Activated T-cell treated with anti-CD3 and anti-CD28 coated beads, Interleukin-2, amount 50 U/mL, for 72 hours (primary cell): ENCODE data around the gene LBR. TPM values are rescaled to one million over a fixed set of nuclear protein-coding genes. Genes with fewer than 3 reads are reported as not detected.
A peak's percentile ranks its signal among the peaks of the same experiment; 100 is the strongest.

ENCODE experiments used
- ATAC-seq, 2 donors: fragments of 150-1000 bp; cut with Tn5 transposase; replicated peaks in 1 of 2; 2 replicates each; pipeline ENCODE4 v1.10.0; 2021; ENCODE audit warnings: moderate library complexity in 2 of 2, mild to moderate bottlenecking in 1 of 2
- DNase-seq, 2 donors: peaks; one replicate each; pipeline ENCODE4 v3.0.0; 2021 to 2022; ENCODE audit warnings: mixed read lengths in 1 of 2
- H3K27ac Mint-ChIP-seq: one replicate; pipeline ENCODE4 v1.8.0; 2022; ENCODE audit warnings: mild to moderate bottlenecking, moderate library complexity, mixed read lengths
- H3K27me3 Mint-ChIP-seq: one replicate; pipeline ENCODE4 v1.8.0; 2022; ENCODE audit warnings: low read depth, mixed read lengths
- H3K36me3 Mint-ChIP-seq, 2 donors: one replicate each; pipeline ENCODE4 v1.8.0; 2022; ENCODE audit warnings: mixed read lengths in 2 of 2, mild to moderate bottlenecking in 1 of 2; ENCODE audit not compliant: insufficient read depth in 2 of 2
- H3K4me1 Mint-ChIP-seq: one replicate; pipeline ENCODE4 v1.8.0; 2022; ENCODE audit warnings: low read depth, mixed read lengths
- H3K4me3 Mint-ChIP-seq, 2 donors: one replicate each; pipeline ENCODE4 v1.8.0; 2022; ENCODE audit warnings: mild to moderate bottlenecking in 2 of 2, mixed read lengths in 2 of 2, moderate library complexity in 2 of 2
- H3K9me3 Mint-ChIP-seq, 2 donors: one replicate each; pipeline ENCODE4 v1.8.0; 2022; ENCODE audit warnings: mixed read lengths in 2 of 2
- total RNA-seq, 2 donors: library from RNA; stranded (reverse); gene quantifications; one replicate each; pipeline ENCODE4 v1.2.3, GENCODE V29; 2022

LBR gene
- total RNA-seq, 2 donors from 2014 or later, result 152 to 163 TPM

GRCh38 chr1:225430301-225430700 is 2.5 kb upstream of the LBR start:
- Mint-ChIP-seq H3K4me3 (peak overlapping the region in 1 of 2 donors; percentile 67), H3K4me1 (peaks cover 24% of the 10 kb centered on the region)
- DNase-seq, result no peak

GRCh38 chr1:225428881-225429455 is 1.1 kb upstream of the LBR start:
- H3K9me3 Mint-ChIP-seq, result no peaks in the 10 kb centered on the region
- peak overlapping the region; percentile 94 for H3K27ac Mint-ChIP-seq
- H3K4me3 Mint-ChIP-seq, result peak overlapping the region; percentile 89 to 95
- peaks cover 1 to 4% of the 10 kb centered on the region in 2 donors for H3K36me3 Mint-ChIP-seq
- peaks cover 37% of the 10 kb centered on the region for H3K4me1 Mint-ChIP-seq
- no peak for DNase-seq
- ATAC-seq, result no peak
- H3K27me3 Mint-ChIP-seq, result no peaks in the 10 kb centered on the region

More at GRCh38 chr1:225430301-225430700, 2.5 kb upstream of the LBR start:
- ATAC-seq, result no peak
- no peak overlapping the region for H3K27ac Mint-ChIP-seq
- no peaks in the 10 kb centered on the region for H3K9me3 Mint-ChIP-seq
- peaks cover 1 to 4% of the 10 kb centered on the region in 2 donors for H3K36me3 Mint-ChIP-seq
- H3K27me3 Mint-ChIP-seq, result no peaks in the 10 kb centered on the region

- Mint-ChIP-seq H3K4me3 (peak overlapping the region; percentile 89 to 95), H3K4me1 (peaks cover 44% of the 10 kb centered on the region), H3K9me3 (no peaks in the 10 kb centered on the region), H3K27ac (peak overlapping the region; percentile 94), H3K36me3 (peaks cover 1 to 4% of the 10 kb centered on the region in 2 donors), H3K27me3 (no peaks in the 10 kb centered on the region)
- DNase-seq (peak; percentile 92 to 96), ATAC-seq (peak; percentile 95)
These were observed 436 bp upstream of the LBR start for GRCh38 chr1:225428068-225428880.

GRCh38 chr1:225426395-225427234 is 1.2 kb downstream of the LBR start:
- H3K27me3 Mint-ChIP-seq, result no peaks in the 10 kb centered on the region
- peak; percentile 29 to 33 for DNase-seq
- H3K4me3 Mint-ChIP-seq, result peak overlapping the region; percentile 88 to 95
- ATAC-seq, result peak in 1 of 2 donors; percentile 6
- H3K36me3 Mint-ChIP-seq, result peaks cover 1 to 8% of the 10 kb centered on the region in 2 donors
- no peaks in the 10 kb centered on the region for H3K9me3 Mint-ChIP-seq
- H3K27ac Mint-ChIP-seq, result peak overlapping the region; percentile 79
- peaks cover 61% of the 10 kb centered on the region for H3K4me1 Mint-ChIP-seq

- peaks cover 60% of the 10 kb centered on the region for H3K4me1 Mint-ChIP-seq
- DNase-seq (no peak), ATAC-seq (no peak)
- peak overlapping the region; percentile 81 for H3K27ac Mint-ChIP-seq
- H3K36me3 Mint-ChIP-seq, result peaks cover 1 to 14% of the 10 kb centered on the region in 2 donors
- peak overlapping the region; percentile 88 to 95 for H3K4me3 Mint-ChIP-seq
- H3K27me3 Mint-ChIP-seq, result no peaks in the 10 kb centered on the region
- no peaks in the 10 kb centered on the region for H3K9me3 Mint-ChIP-seq
These were observed 2.5 kb downstream of the LBR start for GRCh38 chr1:225425201-225425786.

GRCh38 chr1:225424562-225425200 is 3.2 kb downstream of the LBR start:
- H3K27me3 Mint-ChIP-seq, result no peaks in the 10 kb centered on the region
- peaks cover 1 to 15% of the 10 kb centered on the region in 2 donors for H3K36me3 Mint-ChIP-seq

GRCh38 chr1:225423518-225423855 is 4.4 kb downstream of the LBR start:
- peaks cover 44% of the 10 kb centered on the region for H3K4me1 Mint-ChIP-seq
- no peaks in the 10 kb centered on the region for H3K27me3 Mint-ChIP-seq
- no peaks in the 10 kb centered on the region for H3K9me3 Mint-ChIP-seq
- no peak for DNase-seq
- H3K27ac Mint-ChIP-seq, result peak overlapping the region; percentile 0
- peak overlapping the region; percentile 12 to 95 for H3K4me3 Mint-ChIP-seq
- ATAC-seq, result no peak
- H3K36me3 Mint-ChIP-seq, result peaks cover 1 to 19% of the 10 kb centered on the region in 2 donors

More at GRCh38 chr1:225424562-225425200, 3.2 kb downstream of the LBR start:
- peaks cover 54% of the 10 kb centered on the region for H3K4me1 Mint-ChIP-seq
- no peak for ATAC-seq
- no peak for DNase-seq
- peak overlapping the region; percentile 88 to 95 for H3K4me3 Mint-ChIP-seq
- peak overlapping the region; percentile 30 for H3K27ac Mint-ChIP-seq
- H3K9me3 Mint-ChIP-seq, result no peaks in the 10 kb centered on the region

GRCh38 chr1:225422795-225423517 is 4.9 kb downstream of the LBR start:
- ATAC-seq (no peak), DNase-seq (no peak)
- H3K36me3 Mint-ChIP-seq, result peaks cover 3 to 23% of the 10 kb centered on the region in 2 donors
- H3K9me3 Mint-ChIP-seq, result no peaks in the 10 kb centered on the region
- H3K27me3 Mint-ChIP-seq, result no peaks in the 10 kb centered on the region
- peak overlapping the region; percentile 12 to 95 for H3K4me3 Mint-ChIP-seq
- peaks cover 44% of the 10 kb centered on the region for H3K4me1 Mint-ChIP-seq
- peak overlapping the region; percentile 68 for H3K27ac Mint-ChIP-seq

GRCh38 chr1:225422031-225422605 is 5.7 kb downstream of the LBR start:
- ATAC-seq (no peak), DNase-seq (no peak)
- H3K27me3 Mint-ChIP-seq, result no peaks in the 10 kb centered on the region
- H3K27ac Mint-ChIP-seq, result peak overlapping the region; percentile 68
- H3K36me3 Mint-ChIP-seq, result peaks cover 3 to 28% of the 10 kb centered on the region in 2 donors
- no peaks in the 10 kb centered on the region for H3K9me3 Mint-ChIP-seq
- no peak overlapping the region for H3K4me3 Mint-ChIP-seq
- H3K4me1 Mint-ChIP-seq, result peaks cover 44% of the 10 kb centered on the region

- Mint-ChIP-seq H3K27me3 (no peaks in the 10 kb centered on the region), H3K4me1 (peaks cover 21% of the 10 kb centered on the region), H3K27ac (no peak overlapping the region), H3K9me3 (no peaks in the 10 kb centered on the region), H3K36me3 (peaks cover 6 to 40% of the 10 kb centered on the region in 2 donors), H3K4me3 (no peak overlapping the region)
- ATAC-seq (no peak), DNase-seq (no peak)
These were observed 9.2 kb downstream of the LBR start for GRCh38 chr1:225418598-225418997.

- ATAC-seq (no peak), DNase-seq (no peak)
- H3K9me3 Mint-ChIP-seq, result no peaks in the 10 kb centered on the region
- H3K27ac Mint-ChIP-seq, result no peak overlapping the region
- H3K4me3 Mint-ChIP-seq, result no peak overlapping the region
- H3K4me1 Mint-ChIP-seq, result peaks cover 15% of the 10 kb centered on the region
- H3K27me3 Mint-ChIP-seq, result no peaks in the 10 kb centered on the region
- peaks cover 6 to 40% of the 10 kb centered on the region in 2 donors for H3K36me3 Mint-ChIP-seq
These were observed 9.8 kb downstream of the LBR start for GRCh38 chr1:225418059-225418458.
